GM12878 (cell line): Measurements from ENCODE around the gene PAEP.

Source experiments
- CTCF ChIP-seq, 3 experiments: IDR thresholded peaks in 2 of 3; conservative IDR thresholded peaks in 1 of 3; 2 replicates each; pipeline ENCODE4 v1.5.1; 2011; ENCODE audit warnings: low read depth in 3 of 3, low read length in 3 of 3, mild to moderate bottlenecking in 3 of 3, control low read depth in 2 of 3, moderate library complexity in 2 of 3, inconsistent platforms in 1 of 3, mixed read lengths in 1 of 3; ENCODE audit not compliant: control insufficient read depth in 2 of 3, insufficient read depth in 1 of 3; ENCODE audit errors: extremely low read depth in 1 of 3
- ELK1 ChIP-seq: IDR thresholded peaks from 2 replicates; pipeline ENCODE4 v1.6.1; 2012; ENCODE audit warnings: low read depth, low read length, improper control_type of control experiment
- EP300 ChIP-seq, 2 experiments: fragments of 150-350 bp in 1 of 2; IDR thresholded peaks; 2 replicates each; pipeline ENCODE4 v1.6.1; 2011 to 2012; ENCODE audit warnings: low read depth in 2 of 2, low read length in 2 of 2, borderline replicate concordance in 1 of 2, improper control_type of control experiment in 1 of 2, inconsistent platforms in 1 of 2; ENCODE audit not compliant: control insufficient read depth in 1 of 2
- JUND ChIP-seq: IDR thresholded peaks from 2 replicates; pipeline ENCODE4 v1.6.1; 2012; ENCODE audit warnings: low read depth, mild to moderate bottlenecking, low read length, improper control_type of control experiment, moderate library complexity
- PAX5 ChIP-seq: IDR thresholded peaks from 2 replicates; pipeline ENCODE4 v1.6.1; 2011; ENCODE audit warnings: low read depth, low read length, borderline replicate concordance
- POLR2A ChIP-seq: IDR thresholded peaks from 2 replicates; pipeline ENCODE4 v1.6.1; 2011; ENCODE audit warnings: low read depth, mild to moderate bottlenecking, low read length
- POLR2AphosphoS5 ChIP-seq: IDR thresholded peaks from 2 replicates; pipeline ENCODE4 v1.6.1; 2011; ENCODE audit warnings: mild to moderate bottlenecking, low read length, inconsistent platforms
- SREBF2 ChIP-seq: IDR thresholded peaks from 2 replicates; pipeline ENCODE4 v1.6.1; 2012; ENCODE audit warnings: mild to moderate bottlenecking, low read length
- SUZ12 ChIP-seq: fragments of 200-600 bp; sonication (generic); IDR thresholded peaks from one replicate; pipeline ENCODE4 v1.6.1; 2018; ENCODE audit warnings: antibody characterized with exemption, mild to moderate bottlenecking; ENCODE audit not compliant: unreplicated experiment
- USF2 ChIP-seq: IDR thresholded peaks from 2 replicates; pipeline ENCODE4 v1.6.1; 2011; ENCODE audit warnings: low read depth, low read length, improper control_type of control experiment, borderline replicate concordance

GRCh38 chr9:135555203-135555602 is 6.4 kb upstream of the PAEP start:
- no peak for TF ChIP-seq USF2
- TF ChIP-seq SREBF2: no peak
- TF ChIP-seq EP300 (IDR thresholded peaks at IDR 0.05; ENCODE audit: borderline replicate concordance in 1 of 2, control insufficient read depth in 1 of 2, low read depth in 2 of 2, low read length in 2 of 2): no peak
- TF ChIP-seq CTCF (IDR thresholded peaks at IDR 0.05 in 2 of 3, conservative IDR thresholded peaks at IDR 0.05 in 1 of 3; ENCODE audit: control insufficient read depth in 2 of 3, extremely low read depth in 1 of 3, insufficient read depth in 1 of 3, low read depth in 3 of 3, low read length in 3 of 3): no peak
- no peak for TF ChIP-seq ELK1
- TF ChIP-seq POLR2A: no peak
- TF ChIP-seq JUND: no peak
- no peak for TF ChIP-seq POLR2AphosphoS5
- no peak for TF ChIP-seq SUZ12
- no peak for TF ChIP-seq PAX5
